WTC11 (cell line): ENCODE data around the gene LEFTY1. TPM values are rescaled to one million over a fixed set of nuclear protein-coding genes. Genes with fewer than 3 reads are reported as not detected.
A peak's percentile ranks its signal among the peaks of the same experiment; 100 is the strongest.

Experiments used
- ATAC-seq: fragments of 200-7000 bp; cut with Tn5 transposase; 2 replicates; pipeline ENCODE4 v1.10.0; 2021; ENCODE audit warnings: mild to moderate bottlenecking, moderate library complexity
- CTCF ChIA-PET: fragments of 300-600 bp; sonication (Branson Sonifier 250); formaldehyde crosslinking; loops from one replicate; lab custom pipeline; 2021; ENCODE audit warnings: antibody characterized with exemption; lab: Charles Lee
- POLR2A ChIA-PET: fragments of 350-600 bp; sonication (Branson Sonifier 250); formaldehyde crosslinking; loops from one replicate; lab custom pipeline; 2021; ENCODE audit warnings: antibody characterized with exemption; lab: Charles Lee
- DNase-seq: peaks from one replicate; pipeline ENCODE4 v3.0.0; 2021; ENCODE audit warnings: low spot score
- H3K27ac Mint-ChIP-seq: 2 replicates; pipeline ENCODE4 v1.8.0; 2021; ENCODE audit warnings: mixed read lengths
- H3K27me3 Mint-ChIP-seq: 2 replicates; pipeline ENCODE4 v1.8.0; 2021; ENCODE audit warnings: low read depth, mild to moderate bottlenecking, moderate library complexity, mixed read lengths
- H3K36me3 Mint-ChIP-seq: 2 replicates; pipeline ENCODE4 v1.8.0; 2021; ENCODE audit warnings: mixed read lengths
- H3K4me1 Mint-ChIP-seq: 2 replicates; pipeline ENCODE4 v1.8.0; 2022; ENCODE audit warnings: mixed read lengths
- H3K4me3 Mint-ChIP-seq: 2 replicates; pipeline ENCODE4 v1.8.0; 2021; ENCODE audit warnings: mild to moderate bottlenecking, moderate library complexity, mixed read lengths
- H3K9me3 Mint-ChIP-seq: 2 replicates; pipeline ENCODE4 v1.8.0; 2021; ENCODE audit warnings: mixed read lengths
- CBFB ChIP-seq: sonication (generic); formaldehyde crosslinking; IDR thresholded peaks from 2 replicates; pipeline ENCODE4 v1.8.1; 2022; ENCODE audit warnings: mild to moderate bottlenecking, low read depth, missing genetic modification reagents
- CREM ChIP-seq: sonication (generic); formaldehyde crosslinking; IDR thresholded peaks from 2 replicates; pipeline ENCODE4 v1.8.1; 2022; ENCODE audit warnings: mild to moderate bottlenecking, missing genetic modification reagents, moderate library complexity
- FOXP1 ChIP-seq: sonication (generic); formaldehyde crosslinking; IDR thresholded peaks from 2 replicates; pipeline ENCODE4 v1.8.0; 2022; ENCODE audit warnings: missing genetic modification reagents, mild to moderate bottlenecking, moderate library complexity, borderline replicate concordance
- MXD4 ChIP-seq: fragments of 250-450 bp; sonication (Bioruptor Pico); IDR thresholded peaks from 2 replicates; pipeline ENCODE4 v1.8.0; 2021; ENCODE audit warnings: mild to moderate bottlenecking, moderate library complexity, borderline replicate concordance
- NR2C2 ChIP-seq: sonication (generic); formaldehyde crosslinking; IDR thresholded peaks from 2 replicates; pipeline ENCODE4 v1.8.0; 2022; ENCODE audit warnings: mild to moderate bottlenecking, missing genetic modification reagents
- SP1 ChIP-seq: sonication (generic); formaldehyde crosslinking; conservative IDR thresholded peaks from 2 replicates; pipeline ENCODE4 v1.8.1; 2022; ENCODE audit warnings: missing genetic modification reagents
- TEAD4 ChIP-seq: sonication (generic); formaldehyde crosslinking; IDR thresholded peaks from 2 replicates; pipeline ENCODE4 v1.8.0; 2022; ENCODE audit warnings: mild to moderate bottlenecking, missing genetic modification reagents
- total RNA-seq: library from RNA; stranded (reverse); gene quantifications from 3 replicates; pipeline ENCODE4 v1.2.3, GENCODE V29; 2021
- TF ChIP-seq, protein P1 (sequence below): sonication (generic); formaldehyde crosslinking; IDR thresholded peaks from 2 replicates; pipeline ENCODE4 v1.8.1; 2023; ENCODE audit warnings: mild to moderate bottlenecking, missing genetic modification reagents, moderate library complexity
- TF ChIP-seq, protein P2 (sequence below): fragments of 250-450 bp; sonication (Bioruptor Pico); IDR thresholded peaks from 2 replicates; pipeline ENCODE4 v1.9.0; 2021; ENCODE audit warnings: mild to moderate bottlenecking
- TF ChIP-seq, protein P3 (sequence below): fragments of 250-450 bp; sonication (Bioruptor Pico); IDR thresholded peaks from 2 replicates; pipeline ENCODE4 v1.9.0; 2021; ENCODE audit warnings: moderate library complexity, mild to moderate bottlenecking, inconsistent platforms, borderline replicate concordance
- TF ChIP-seq, protein P4 (sequence below): sonication (generic); formaldehyde crosslinking; IDR thresholded peaks from 2 replicates; pipeline ENCODE4 v1.8.1; 2023; ENCODE audit warnings: mild to moderate bottlenecking, missing genetic modification reagents, moderate library complexity
- TF ChIP-seq, protein P5 (sequence below): sonication (generic); formaldehyde crosslinking; conservative IDR thresholded peaks from 2 replicates; pipeline ENCODE4 v1.8.1; 2022; ENCODE audit warnings: mild to moderate bottlenecking, missing genetic modification reagents
- TF ChIP-seq, protein P6 (sequence below): sonication (generic); formaldehyde crosslinking; IDR thresholded peaks from 2 replicates; pipeline ENCODE4 v1.8.0; 2022; ENCODE audit warnings: missing genetic modification reagents
- TF ChIP-seq, protein P7 (sequence below): sonication (generic); formaldehyde crosslinking; IDR thresholded peaks from 2 replicates; pipeline ENCODE4 v1.8.1; 2023; ENCODE audit warnings: mild to moderate bottlenecking, missing genetic modification reagents
- TF ChIP-seq, protein P8 (sequence below): sonication (generic); formaldehyde crosslinking; IDR thresholded peaks from 2 replicates; pipeline ENCODE4 v1.8.0; 2022; ENCODE audit warnings: mild to moderate bottlenecking, missing genetic modification reagents

The LEFTY1 gene
- total RNA-seq, 1 experiment from 2014 or later: 52.9 TPM

DNA sequence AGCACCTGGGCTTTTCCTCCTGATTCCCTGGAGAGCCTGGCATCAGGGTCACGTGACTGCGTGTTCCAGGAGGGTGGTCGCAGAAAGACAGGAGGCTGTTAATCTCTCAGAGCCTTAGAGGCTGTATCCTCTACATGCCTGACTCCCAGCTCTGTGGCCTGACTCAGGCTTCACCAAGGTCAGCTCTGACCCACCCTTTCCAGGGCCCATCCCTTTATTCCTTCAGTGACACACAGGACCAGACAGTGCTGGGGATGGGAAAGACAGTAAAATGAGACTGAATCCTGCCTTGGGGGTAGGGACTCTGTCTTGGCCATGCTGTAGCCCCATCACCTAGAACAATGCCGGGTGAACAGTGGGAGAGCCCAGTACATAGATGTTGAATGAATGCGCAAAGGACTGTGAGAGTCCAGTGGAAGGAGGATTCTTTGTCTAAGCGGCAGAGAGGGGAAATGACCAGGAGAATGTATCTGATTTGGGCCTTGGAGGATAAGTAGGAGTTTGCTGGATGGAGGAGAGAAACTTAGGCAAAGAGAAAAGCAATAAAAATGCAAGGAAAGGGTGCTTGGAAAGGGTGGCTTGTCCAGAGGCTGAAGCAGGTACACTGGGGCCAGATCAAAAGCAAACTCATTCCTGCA, 46.0 kb downstream of the LEFTY1 start:
- Mint-ChIP-seq H3K36me3 (peaks cover 28% of the 10 kb centered on the region), H3K4me1 (peaks cover 12% of the 10 kb centered on the region), H3K4me3 (no peak overlapping the region), H3K9me3 (no peaks in the 10 kb centered on the region), H3K27ac (peak overlapping the region; percentile 5; the same call in 1 of the 2 replicates), H3K27me3 (no peaks in the 10 kb centered on the region)
- no peak for DNase-seq
- CTCF ChIA-PET: interaction anchor here (0.7 to 1.3 kb wide), 6 partner anchors 27 to 368 kb away, joined by 3 to 6 read pairs (median 3); partner anchors contain the start of genes SRP9 and TMEM63A
- no peak for TF ChIP-seq CBFB
- TF ChIP-seq, protein P1, sequence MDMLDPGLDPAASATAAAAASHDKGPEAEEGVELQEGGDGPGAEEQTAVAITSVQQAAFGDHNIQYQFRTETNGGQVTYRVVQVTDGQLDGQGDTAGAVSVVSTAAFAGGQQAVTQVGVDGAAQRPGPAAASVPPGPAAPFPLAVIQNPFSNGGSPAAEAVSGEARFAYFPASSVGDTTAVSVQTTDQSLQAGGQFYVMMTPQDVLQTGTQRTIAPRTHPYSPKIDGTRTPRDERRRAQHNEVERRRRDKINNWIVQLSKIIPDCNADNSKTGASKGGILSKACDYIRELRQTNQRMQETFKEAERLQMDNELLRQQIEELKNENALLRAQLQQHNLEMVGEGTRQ (CRISPR knock-in tag): peak; percentile 56
- TF ChIP-seq TEAD4 (CRISPR knock-in tag): no peak
- TF ChIP-seq, protein P2, sequence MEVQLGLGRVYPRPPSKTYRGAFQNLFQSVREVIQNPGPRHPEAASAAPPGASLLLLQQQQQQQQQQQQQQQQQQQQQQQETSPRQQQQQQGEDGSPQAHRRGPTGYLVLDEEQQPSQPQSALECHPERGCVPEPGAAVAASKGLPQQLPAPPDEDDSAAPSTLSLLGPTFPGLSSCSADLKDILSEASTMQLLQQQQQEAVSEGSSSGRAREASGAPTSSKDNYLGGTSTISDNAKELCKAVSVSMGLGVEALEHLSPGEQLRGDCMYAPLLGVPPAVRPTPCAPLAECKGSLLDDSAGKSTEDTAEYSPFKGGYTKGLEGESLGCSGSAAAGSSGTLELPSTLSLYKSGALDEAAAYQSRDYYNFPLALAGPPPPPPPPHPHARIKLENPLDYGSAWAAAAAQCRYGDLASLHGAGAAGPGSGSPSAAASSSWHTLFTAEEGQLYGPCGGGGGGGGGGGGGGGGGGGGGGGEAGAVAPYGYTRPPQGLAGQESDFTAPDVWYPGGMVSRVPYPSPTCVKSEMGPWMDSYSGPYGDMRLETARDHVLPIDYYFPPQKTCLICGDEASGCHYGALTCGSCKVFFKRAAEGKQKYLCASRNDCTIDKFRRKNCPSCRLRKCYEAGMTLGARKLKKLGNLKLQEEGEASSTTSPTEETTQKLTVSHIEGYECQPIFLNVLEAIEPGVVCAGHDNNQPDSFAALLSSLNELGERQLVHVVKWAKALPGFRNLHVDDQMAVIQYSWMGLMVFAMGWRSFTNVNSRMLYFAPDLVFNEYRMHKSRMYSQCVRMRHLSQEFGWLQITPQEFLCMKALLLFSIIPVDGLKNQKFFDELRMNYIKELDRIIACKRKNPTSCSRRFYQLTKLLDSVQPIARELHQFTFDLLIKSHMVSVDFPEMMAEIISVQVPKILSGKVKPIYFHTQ (CRISPR knock-in tag): no peak
- TF ChIP-seq, protein P3, sequence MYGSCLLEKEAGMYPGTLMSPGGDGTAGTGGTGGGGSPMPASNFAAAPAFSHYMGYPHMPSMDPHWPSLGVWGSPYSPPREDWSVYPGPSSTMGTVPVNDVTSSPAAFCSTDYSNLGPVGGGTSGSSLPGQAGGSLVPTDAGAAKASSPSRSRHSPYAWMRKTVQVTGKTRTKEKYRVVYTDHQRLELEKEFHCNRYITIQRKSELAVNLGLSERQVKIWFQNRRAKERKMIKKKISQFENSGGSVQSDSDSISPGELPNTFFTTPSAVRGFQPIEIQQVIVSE: no peak
- no peak for ATAC-seq
- POLR2A ChIA-PET: no interaction called here

DNA sequence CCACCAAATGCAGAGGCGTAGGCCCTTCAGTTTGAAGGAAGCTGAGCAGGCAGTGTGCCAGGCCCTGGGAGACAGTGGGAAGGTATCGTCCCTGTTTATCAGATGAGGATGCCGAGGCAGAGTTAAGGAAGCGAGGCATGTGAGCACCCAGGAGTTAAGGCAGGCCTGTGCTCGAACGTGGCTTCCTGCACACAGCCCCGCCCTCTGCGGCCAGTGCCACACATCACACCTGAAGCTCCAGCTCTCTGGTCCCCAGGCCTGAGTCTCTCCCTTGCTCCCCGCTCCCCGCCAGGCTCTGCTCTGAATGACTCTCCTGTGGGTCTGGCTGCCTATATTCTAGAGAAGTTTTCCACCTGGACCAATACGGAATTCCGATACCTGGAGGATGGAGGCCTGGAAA, 46.9 kb downstream of the LEFTY1 start:
- no peak overlapping the region for H3K27ac Mint-ChIP-seq
- ChIA-PET POLR2A (interaction anchor here (0.6 to 1.1 kb wide), 2 partner anchors 74 to 134 kb away, joined by 3 read pairs; no protein-coding TSS in a partner anchor), CTCF (interaction anchor here (0.7 to 1.3 kb wide), 4 partner anchors 26 to 367 kb away, joined by 3 to 6 read pairs (median 4); partner anchors contain the start of genes SRP9 and TMEM63A)
- H3K4me3 Mint-ChIP-seq: no peak overlapping the region
- H3K4me1 Mint-ChIP-seq: peaks cover 12% of the 10 kb centered on the region
- DNase-seq (peak; percentile 48), ATAC-seq (peak; percentile 21)
- H3K9me3 Mint-ChIP-seq: no peaks in the 10 kb centered on the region
- no peaks in the 10 kb centered on the region for H3K27me3 Mint-ChIP-seq
- TF ChIP-seq SP1 (CRISPR knock-in tag): 0 out of 2 replicates have a peak, but pooled peaks have one; percentile 18
- TF ChIP-seq FOXP1 (CRISPR knock-in tag): peak; percentile 63; the same call in 1 of the 2 replicates
- TF ChIP-seq, protein P4, sequence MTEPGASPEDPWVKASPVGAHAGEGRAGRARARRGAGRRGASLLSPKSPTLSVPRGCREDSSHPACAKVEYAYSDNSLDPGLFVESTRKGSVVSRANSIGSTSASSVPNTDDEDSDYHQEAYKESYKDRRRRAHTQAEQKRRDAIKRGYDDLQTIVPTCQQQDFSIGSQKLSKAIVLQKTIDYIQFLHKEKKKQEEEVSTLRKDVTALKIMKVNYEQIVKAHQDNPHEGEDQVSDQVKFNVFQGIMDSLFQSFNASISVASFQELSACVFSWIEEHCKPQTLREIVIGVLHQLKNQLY (CRISPR knock-in tag): no peak
- TF ChIP-seq, all 79 proteins: peak for 2
- peaks cover 24% of the 10 kb centered on the region for H3K36me3 Mint-ChIP-seq

DNA sequence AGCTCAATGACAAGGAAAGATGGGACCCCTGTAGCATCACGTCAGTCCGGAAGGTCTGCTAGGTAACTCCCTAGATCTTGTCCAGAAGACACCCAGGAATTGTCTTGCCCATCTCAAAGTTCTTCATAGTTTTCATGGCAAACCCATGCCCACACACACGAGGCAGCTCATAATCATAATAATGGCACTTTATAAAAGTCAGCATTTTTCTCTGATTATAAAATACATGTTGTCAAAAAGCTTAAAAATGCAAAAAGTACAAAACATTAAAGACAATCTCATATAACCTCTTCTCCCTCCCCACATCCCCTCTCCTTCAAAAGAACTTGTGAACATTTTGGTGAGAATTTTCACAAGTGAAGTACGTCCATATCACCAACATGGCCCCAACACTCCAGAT, 48.2 kb downstream of the LEFTY1 start:
- Mint-ChIP-seq H3K4me3 (no peak overlapping the region), H3K9me3 (no peaks in the 10 kb centered on the region), H3K4me1 (peaks cover 7% of the 10 kb centered on the region), H3K27me3 (no peaks in the 10 kb centered on the region), H3K27ac (no peak overlapping the region), H3K36me3 (peaks cover 26% of the 10 kb centered on the region)
- DNase-seq (no peak), ATAC-seq (no peak)
- POLR2A ChIA-PET: no interaction called here
- TF ChIP-seq, protein P5, sequence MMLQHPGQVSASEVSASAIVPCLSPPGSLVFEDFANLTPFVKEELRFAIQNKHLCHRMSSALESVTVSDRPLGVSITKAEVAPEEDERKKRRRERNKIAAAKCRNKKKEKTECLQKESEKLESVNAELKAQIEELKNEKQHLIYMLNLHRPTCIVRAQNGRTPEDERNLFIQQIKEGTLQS: no peak
- TF ChIP-seq, protein P6, sequence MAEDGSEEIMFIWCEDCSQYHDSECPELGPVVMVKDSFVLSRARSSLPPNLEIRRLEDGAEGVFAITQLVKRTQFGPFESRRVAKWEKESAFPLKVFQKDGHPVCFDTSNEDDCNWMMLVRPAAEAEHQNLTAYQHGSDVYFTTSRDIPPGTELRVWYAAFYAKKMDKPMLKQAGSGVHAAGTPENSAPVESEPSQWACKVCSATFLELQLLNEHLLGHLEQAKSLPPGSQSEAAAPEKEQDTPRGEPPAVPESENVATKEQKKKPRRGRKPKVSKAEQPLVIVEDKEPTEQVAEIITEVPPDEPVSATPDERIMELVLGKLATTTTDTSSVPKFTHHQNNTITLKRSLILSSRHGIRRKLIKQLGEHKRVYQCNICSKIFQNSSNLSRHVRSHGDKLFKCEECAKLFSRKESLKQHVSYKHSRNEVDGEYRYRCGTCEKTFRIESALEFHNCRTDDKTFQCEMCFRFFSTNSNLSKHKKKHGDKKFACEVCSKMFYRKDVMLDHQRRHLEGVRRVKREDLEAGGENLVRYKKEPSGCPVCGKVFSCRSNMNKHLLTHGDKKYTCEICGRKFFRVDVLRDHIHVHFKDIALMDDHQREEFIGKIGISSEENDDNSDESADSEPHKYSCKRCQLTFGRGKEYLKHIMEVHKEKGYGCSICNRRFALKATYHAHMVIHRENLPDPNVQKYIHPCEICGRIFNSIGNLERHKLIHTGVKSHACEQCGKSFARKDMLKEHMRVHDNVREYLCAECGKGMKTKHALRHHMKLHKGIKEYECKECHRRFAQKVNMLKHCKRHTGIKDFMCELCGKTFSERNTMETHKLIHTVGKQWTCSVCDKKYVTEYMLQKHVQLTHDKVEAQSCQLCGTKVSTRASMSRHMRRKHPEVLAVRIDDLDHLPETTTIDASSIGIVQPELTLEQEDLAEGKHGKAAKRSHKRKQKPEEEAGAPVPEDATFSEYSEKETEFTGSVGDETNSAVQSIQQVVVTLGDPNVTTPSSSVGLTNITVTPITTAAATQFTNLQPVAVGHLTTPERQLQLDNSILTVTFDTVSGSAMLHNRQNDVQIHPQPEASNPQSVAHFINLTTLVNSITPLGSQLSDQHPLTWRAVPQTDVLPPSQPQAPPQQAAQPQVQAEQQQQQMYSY: no peak
- TF ChIP-seq NR2C2 (CRISPR knock-in tag): no peak
- TF ChIP-seq MXD4 (CRISPR knock-in tag): no peak
- TF ChIP-seq, protein P7, sequence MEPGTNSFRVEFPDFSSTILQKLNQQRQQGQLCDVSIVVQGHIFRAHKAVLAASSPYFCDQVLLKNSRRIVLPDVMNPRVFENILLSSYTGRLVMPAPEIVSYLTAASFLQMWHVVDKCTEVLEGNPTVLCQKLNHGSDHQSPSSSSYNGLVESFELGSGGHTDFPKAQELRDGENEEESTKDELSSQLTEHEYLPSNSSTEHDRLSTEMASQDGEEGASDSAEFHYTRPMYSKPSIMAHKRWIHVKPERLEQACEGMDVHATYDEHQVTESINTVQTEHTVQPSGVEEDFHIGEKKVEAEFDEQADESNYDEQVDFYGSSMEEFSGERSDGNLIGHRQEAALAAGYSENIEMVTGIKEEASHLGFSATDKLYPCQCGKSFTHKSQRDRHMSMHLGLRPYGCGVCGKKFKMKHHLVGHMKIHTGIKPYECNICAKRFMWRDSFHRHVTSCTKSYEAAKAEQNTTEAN (CRISPR knock-in tag): no peak
- no peak for TF ChIP-seq CREM
- TF ChIP-seq, protein P8, sequence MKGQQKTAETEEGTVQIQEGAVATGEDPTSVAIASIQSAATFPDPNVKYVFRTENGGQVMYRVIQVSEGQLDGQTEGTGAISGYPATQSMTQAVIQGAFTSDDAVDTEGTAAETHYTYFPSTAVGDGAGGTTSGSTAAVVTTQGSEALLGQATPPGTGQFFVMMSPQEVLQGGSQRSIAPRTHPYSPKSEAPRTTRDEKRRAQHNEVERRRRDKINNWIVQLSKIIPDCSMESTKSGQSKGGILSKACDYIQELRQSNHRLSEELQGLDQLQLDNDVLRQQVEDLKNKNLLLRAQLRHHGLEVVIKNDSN (CRISPR knock-in tag): no peak
- CTCF ChIA-PET: interaction anchor here (1.1 kb wide), 1 partner anchor 30 kb away, joined by 3 read pairs; no protein-coding TSS in a partner anchor
